GM18907 (cell line): Measurements from ENCODE around the gene HBS1L.

Experiments
- ATAC-seq: cut with Tn5 transposase; IDR thresholded peaks from one replicate; pipeline ENCODE4 v1.9.1; 2021; ENCODE audit warnings: mild to moderate bottlenecking, moderate library complexity; ENCODE audit not compliant: unreplicated experiment

HBS1L gene

DNA sequence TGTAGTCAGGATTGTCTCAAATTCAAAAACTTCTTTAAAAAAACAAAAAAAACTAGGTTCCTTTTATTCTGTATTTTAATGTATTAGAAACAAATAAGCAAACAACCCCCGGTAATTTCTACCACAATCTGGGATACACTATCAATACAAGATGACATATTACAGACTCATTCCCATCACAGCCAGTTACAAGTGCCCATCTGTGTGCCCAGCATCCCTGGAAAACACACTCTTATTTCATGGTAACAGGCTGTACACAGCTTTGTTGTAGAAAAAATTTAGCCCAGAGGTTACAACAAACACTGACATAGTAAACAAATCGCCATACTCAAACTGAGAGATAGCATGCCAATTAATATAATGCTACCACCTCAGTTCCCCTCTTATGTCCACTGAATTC lies 16.3 kb downstream of the HBS1L start:
- no peak for ATAC-seq

DNA sequence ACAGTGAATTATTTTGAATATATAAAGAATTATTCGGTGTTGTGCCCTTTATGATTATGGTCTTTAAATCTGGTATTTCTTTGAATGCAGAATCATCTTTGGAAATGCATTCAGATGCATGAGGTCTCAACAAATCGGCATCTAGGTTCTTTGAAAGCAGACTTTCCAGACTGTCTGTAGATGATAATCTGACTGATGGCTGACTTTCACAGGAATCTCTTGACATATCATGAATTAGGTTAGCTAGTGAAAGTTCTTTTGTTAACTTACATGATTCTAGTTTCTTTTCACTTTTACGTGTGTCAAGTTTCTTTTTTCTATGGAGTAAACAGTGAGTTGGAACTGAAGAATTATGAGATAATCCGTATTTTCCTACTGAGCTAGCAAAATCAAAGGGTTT lies 17.1 kb downstream of the HBS1L start:
- ATAC-seq: no peak

GRCh38 chr6:135036731-135037420 lies 17.7 kb downstream of the HBS1L start:
- no peak for ATAC-seq

DNA sequence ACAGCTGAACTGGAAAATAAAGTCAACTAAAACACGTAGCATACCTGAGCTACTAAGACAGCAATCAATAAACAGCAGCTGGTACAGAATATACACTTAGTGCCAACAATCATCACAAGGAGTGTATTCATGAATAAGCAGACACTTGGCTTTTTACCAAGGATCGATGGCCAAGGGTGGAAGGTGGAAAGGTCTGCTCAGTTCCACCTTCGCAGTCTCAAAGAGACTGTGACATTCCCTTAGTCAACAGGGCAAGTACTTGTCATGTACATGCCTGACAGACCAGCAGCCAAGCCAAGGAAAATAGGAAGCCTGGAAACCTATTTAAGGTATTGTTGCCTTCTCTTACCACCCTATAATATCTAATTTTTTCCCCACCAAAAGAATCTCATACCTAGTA lies 21.4 kb downstream of the HBS1L start:
- no peak for ATAC-seq

- no peak for ATAC-seq
Observed at GRCh38 chr6:135030532-135031178, 24.0 kb downstream of the HBS1L start.

GRCh38 chr6:135030056-135030473 lies 24.6 kb downstream of the HBS1L start:
- ATAC-seq: peak; percentile 94

DNA sequence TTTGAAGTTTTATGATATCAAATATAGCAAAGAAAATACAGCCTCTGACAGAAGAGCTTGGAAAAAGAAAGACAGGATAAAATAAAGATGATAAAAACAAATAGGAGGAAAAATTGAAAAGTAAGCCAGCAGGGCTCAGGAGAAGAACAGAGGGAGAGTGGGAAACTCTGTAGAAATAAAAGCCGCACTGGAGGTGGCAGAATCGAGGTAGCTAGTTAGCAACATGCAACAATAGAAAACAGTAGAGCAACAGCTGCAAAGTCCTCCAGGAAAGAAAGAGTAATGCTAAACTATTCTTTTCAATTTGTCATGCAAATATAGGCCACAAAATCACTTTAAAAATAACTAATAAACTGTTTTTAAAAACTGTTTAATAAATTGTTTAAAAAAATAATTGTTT lies 28.8 kb downstream of the HBS1L start:
- no peak for ATAC-seq

DNA sequence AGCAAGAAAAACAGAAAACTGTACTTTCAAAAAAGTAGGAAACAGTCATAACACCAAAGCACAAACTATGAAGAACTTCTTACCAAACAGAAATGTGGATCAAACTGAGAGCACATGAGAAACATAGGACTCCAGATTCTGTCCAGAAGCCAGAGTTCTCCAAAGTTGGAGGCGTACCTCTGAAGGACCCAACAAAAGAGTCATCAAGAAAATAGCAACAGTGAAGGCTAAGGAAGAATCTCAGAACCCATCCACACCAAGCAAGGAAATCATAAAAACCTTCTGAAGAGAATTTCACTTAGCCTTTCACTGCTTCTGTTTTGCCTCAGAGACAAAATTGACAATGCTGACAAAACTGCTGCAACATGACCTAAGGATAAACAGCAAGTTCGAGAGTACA lies 29.4 kb downstream of the HBS1L start:
- ATAC-seq: no peak

DNA sequence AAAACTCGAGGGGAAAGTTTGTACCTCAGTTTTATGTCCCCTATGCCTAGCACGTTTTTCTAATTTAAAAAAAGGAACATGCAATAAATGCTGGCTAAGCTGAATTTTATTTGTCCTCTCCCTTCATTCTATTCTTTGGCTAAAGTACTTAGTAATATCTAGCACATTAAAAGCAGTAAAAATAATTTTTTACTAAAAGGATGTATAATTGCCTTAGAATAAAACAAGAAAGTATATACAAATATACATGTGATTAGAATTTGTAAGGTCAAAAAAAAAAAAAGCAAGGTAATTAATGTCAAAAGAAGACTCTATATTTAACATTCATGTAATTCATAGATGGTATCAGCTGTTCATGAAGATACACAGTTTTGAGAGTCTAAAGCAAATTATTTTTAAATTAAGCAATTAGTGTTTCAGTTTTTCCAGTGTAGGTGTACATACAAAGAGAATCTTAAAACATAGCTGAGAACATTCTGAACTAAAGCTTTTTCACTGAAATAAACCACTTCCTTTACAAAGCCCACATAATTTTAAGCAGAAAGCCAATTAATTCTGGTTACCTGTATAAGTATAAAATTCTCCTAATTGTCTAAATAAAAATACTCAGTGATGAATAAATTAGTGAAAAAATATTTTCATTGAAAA lies 32.4 kb downstream of the HBS1L start:
- ATAC-seq: no peak

DNA sequence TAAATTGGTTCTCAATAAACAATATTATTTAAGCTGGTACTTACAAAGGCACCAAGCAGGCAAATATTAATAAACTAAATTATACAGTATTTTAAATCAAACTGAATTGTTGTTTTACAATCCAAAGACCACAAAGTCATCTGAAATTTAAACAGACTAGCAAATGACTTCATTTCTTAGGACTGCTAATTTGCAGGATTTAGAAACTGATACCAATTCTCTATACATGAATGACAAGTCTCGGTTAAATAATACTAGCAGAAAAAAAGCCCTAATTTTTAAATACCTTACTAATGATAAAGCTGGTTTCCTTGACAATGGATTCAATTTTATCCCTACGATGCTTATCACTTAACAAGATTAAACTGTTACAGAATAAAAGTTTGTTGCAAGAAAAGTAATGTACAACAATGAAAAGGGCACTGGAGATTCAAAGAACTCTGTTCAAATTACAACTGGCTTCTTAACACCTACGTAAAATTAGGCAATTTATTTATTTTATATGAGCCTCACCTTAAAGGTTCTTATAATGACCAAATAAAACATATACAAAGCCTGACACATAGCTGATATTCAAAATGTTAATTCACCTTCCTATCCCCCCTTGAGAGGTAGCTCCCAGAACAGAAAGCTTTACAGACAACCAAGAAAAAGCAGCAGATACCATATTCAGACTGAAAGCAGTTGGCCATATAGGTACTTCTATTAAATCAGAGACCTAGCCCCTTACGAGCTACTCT lies 33.1 kb downstream of the HBS1L start:
- peak; percentile 74 for ATAC-seq

DNA sequence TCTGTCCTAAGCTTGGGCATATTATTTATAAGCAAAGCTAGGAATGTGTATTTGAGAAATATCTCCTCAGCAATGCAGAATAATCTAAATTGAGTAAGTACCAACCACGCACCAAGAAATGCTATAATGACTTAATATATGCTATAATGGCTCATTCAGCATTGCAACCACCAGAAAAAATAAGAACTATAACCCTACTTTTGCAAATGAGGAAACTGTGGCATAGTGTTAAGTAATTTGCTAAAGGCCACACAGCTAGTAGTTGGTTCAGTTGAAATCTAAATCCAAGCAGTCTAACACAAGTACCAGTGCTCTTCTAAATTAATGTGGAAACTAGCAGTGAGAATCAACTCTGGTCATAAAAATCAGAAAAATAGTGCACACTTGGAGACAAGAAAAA lies 35.7 kb downstream of the HBS1L start:
- no peak for ATAC-seq

DNA sequence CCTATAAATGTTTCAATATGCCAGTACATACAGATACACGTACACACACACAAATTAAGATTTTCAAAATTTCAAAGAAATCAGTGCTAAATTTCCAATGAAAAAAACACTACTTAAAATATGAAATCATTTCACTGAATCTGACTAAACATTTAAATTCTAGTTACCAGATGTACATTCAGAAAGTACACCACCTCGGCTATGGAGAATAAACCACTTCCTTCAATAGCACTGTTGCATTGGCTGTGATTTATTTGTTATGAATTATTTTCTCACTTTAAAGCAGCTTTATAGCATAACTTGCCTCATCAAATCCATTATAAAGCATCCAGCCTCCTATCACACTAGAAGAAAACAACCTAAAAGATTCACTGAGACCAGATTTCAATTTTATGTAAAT lies 36.6 kb downstream of the HBS1L start:
- ATAC-seq: no peak

GRCh38 chr6:135014353-135014832 lies 40.2 kb downstream of the HBS1L start:
- peak; percentile 90 for ATAC-seq

DNA sequence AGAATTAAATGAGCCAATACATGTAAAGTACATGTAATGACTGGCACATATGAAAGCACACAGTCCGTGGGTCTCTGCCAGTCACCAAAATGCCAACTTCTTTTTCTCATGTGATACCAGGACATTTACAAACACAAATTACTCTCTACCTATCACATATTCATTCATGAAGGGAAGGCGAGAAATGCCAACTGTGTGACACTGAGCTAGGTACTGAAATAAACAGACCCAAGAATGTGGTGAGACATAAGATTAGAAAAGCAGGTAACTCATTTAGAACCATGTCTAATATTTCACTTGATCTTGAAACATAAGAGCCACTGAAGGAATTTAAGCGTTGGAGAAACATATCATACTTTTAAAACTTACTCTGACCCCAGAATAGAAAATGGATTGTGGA lies 41.4 kb downstream of the HBS1L start:
- ATAC-seq: no peak

GRCh38 chr6:135012764-135013163 lies 41.9 kb downstream of the HBS1L start:
- no peak for ATAC-seq

DNA sequence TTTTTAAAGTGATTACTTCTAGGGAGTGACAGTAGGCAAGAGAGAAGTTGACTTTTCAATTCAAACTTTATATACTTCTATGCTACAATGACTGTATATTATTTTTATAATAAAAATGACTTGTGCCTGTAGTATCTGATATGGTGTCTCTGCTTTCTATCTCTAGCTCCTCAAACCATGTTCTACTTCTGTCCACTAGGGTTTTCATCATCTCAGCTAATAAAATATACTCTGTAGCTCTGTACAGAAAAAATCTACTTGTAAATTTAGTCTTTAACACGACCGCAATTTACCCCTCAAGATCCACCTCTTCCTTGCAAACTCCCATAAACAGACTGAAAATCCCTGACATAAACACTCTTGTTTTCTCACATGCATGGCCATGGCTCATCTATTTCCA lies 42.3 kb downstream of the HBS1L start:
- no peak for ATAC-seq

GRCh38 chr6:135008941-135009290 lies 45.7 kb downstream of the HBS1L start:
- no peak for ATAC-seq

- peak; percentile 94 for ATAC-seq
Observed at GRCh38 chr6:135008072-135008940, 46.3 kb downstream of the HBS1L start.

- no peak for ATAC-seq
Observed at GRCh38 chr6:135006386-135006914, 48.2 kb downstream of the HBS1L start.

DNA sequence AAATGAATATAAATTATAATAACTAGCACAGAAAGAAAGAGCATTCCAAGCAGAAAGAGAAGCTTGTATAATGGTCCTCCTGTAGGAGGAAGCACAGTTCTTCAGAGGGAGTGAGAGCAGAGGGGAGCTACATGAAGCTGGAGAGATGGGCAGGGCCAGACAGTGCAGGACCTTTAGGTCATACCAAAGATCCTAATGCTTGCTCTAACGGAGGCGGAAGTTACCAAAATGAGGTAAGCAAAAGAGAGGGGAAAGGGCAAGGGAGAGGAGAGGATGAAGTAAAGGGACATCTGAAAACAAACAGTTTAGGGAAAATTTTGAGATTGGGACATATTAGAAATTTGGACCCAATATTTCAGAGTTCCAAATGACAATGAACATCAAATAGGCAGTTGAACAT lies 50.2 kb downstream of the HBS1L start:
- no peak for ATAC-seq
